Ovary (tissue), 3 donors: ENCODE data around the gene FAM163B.

Source experiments
- EP300 ChIP-seq: sonication (generic); formaldehyde crosslinking; IDR thresholded peaks from one replicate; pipeline ENCODE4 v1.6.1; 2017; ENCODE audit warnings: antibody characterized with exemption
- POLR2A ChIP-seq: fragments of 450-650 bp; IDR thresholded peaks from one replicate; pipeline ENCODE4 v1.6.1; 2017; ENCODE audit warnings: antibody characterized with exemption, mild to moderate bottlenecking, moderate library complexity
- TF ChIP-seq, protein P1 (sequence below), 3 donors: fragments of 450-650 bp in 2 of 3; fragments of 200-600 bp in 1 of 3; IDR thresholded peaks; one replicate each; pipeline versions ENCODE4 v1.5.1 to v1.8.0; 2016 to 2022; ENCODE audit warnings: antibody characterized with exemption in 3 of 3, mild to moderate bottlenecking in 1 of 3
- donor health status: DM: no; HTN: no; CAD: no.

DNA sequence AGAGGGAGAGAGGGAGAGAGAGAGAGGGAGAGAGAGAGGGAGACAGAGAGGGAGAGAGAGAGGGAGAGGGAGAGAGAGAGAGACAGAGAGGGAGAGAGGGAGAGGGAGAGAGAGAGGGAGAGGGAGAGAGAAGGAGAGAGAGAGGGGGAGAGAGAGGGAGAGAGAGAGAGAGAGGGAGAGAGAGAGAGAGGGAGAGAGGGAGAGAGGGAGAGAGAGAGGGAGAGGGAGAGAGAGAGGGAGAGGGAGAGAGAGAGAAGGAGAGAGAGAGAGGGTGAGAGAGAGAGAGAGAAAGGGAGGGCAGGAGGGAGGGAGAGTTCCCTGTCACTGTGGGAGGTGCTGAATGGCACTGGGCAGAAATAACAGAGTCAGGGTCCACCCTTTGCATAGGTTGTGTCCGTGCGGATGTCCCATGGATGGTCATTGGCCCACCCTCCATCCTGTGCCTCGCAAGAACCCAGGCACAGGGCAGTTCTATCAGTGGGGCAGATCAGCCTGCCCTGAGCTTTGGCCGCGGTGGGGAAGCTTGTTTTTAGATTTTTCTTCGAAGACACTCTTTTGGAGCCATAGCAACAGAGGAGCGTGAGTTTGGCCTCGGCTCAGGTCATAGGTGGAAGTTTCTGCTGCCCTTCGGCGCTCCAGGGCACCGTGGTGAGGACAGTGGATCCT, 44.6 kb downstream of the FAM163B start:
- TF ChIP-seq, protein P1, sequence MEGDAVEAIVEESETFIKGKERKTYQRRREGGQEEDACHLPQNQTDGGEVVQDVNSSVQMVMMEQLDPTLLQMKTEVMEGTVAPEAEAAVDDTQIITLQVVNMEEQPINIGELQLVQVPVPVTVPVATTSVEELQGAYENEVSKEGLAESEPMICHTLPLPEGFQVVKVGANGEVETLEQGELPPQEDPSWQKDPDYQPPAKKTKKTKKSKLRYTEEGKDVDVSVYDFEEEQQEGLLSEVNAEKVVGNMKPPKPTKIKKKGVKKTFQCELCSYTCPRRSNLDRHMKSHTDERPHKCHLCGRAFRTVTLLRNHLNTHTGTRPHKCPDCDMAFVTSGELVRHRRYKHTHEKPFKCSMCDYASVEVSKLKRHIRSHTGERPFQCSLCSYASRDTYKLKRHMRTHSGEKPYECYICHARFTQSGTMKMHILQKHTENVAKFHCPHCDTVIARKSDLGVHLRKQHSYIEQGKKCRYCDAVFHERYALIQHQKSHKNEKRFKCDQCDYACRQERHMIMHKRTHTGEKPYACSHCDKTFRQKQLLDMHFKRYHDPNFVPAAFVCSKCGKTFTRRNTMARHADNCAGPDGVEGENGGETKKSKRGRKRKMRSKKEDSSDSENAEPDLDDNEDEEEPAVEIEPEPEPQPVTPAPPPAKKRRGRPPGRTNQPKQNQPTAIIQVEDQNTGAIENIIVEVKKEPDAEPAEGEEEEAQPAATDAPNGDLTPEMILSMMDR (IDR thresholded peaks at IDR 0.05) = peak in 1 of 3 donors; percentile 49
- no peak for TF ChIP-seq POLR2A
- TF ChIP-seq EP300 = no peak
